Endodermal cell (in vitro differentiated cells): ENCODE results near the gene ABCB11. TPM values are rescaled to one million over a fixed set of nuclear protein-coding genes. Genes with fewer than 3 reads are reported as not detected.

Source experiments
- DNase-seq: peaks from one replicate; pipeline ENCODE4 v3.0.0-alpha.2; 2017
- H3K27ac ChIP-seq: 2 replicates; pipeline ENCODE4 v1.5.1; 2013; ENCODE audit warnings: mild to moderate bottlenecking, low read depth, low read length, moderate library complexity
- H3K27me3 ChIP-seq: 2 replicates; pipeline ENCODE4 v1.6.1; 2013; ENCODE audit warnings: mild to moderate bottlenecking, low read length, moderate library complexity; ENCODE audit not compliant: insufficient read depth, control insufficient read depth, poor library complexity, severe bottlenecking
- H3K36me3 ChIP-seq: 2 replicates; pipeline ENCODE4 v1.7.0; 2013; ENCODE audit warnings: mild to moderate bottlenecking, low read length, moderate library complexity; ENCODE audit not compliant: control insufficient read depth, insufficient read depth
- H3K4me1 ChIP-seq: one replicate; pipeline ENCODE4 v1.7.0; 2013; ENCODE audit warnings: low read length; ENCODE audit not compliant: control insufficient read depth, insufficient read depth
- H3K4me3 ChIP-seq: 2 replicates; pipeline ENCODE4 v1.5.1; 2013; ENCODE audit warnings: mild to moderate bottlenecking, low read length, moderate library complexity
- H3K9ac ChIP-seq: 2 replicates; pipeline ENCODE4 v1.6.1; 2013; ENCODE audit warnings: mild to moderate bottlenecking, low read length, moderate library complexity; ENCODE audit not compliant: poor library complexity, severe bottlenecking; ENCODE audit errors: extremely low read depth
- H3K9me3 ChIP-seq: 2 replicates; pipeline ENCODE4 v1.6.1; 2013; ENCODE audit warnings: mild to moderate bottlenecking, low read length, moderate library complexity; ENCODE audit not compliant: control insufficient read depth
- H3K27ac Mint-ChIP-seq: 2 replicates; pipeline ENCODE4 v1.8.0; 2020; ENCODE audit warnings: mixed read lengths
- H3K27me3 Mint-ChIP-seq: 2 replicates; pipeline ENCODE4 v1.8.0; 2021; ENCODE audit warnings: mild to moderate bottlenecking, mixed read lengths; ENCODE audit not compliant: insufficient read depth
- H3K36me3 Mint-ChIP-seq: 2 replicates; pipeline ENCODE4 v1.8.0; 2020; ENCODE audit warnings: low read depth, mixed read lengths
- H3K4me1 Mint-ChIP-seq: 2 replicates; pipeline ENCODE4 v1.8.0; 2020; ENCODE audit warnings: mixed read lengths
- H3K4me3 Mint-ChIP-seq: 2 replicates; pipeline ENCODE4 v1.8.0; 2020; ENCODE audit warnings: mild to moderate bottlenecking, moderate library complexity, mixed read lengths
- H3K9me3 Mint-ChIP-seq: 2 replicates; pipeline ENCODE4 v1.8.0; 2020; ENCODE audit warnings: mild to moderate bottlenecking, mixed read lengths
- WGBS, 2 experiments: methylation state at CpG; one replicate each; pipeline versions ENCODE4 v1.1.5 to v1.1.7; 2013; ENCODE audit warnings: missing lambda C conversion rate in 2 of 2, mixed read lengths in 1 of 2; ENCODE audit not compliant: insufficient coverage in 1 of 2, insufficient read length in 1 of 2; 5-methylcytosine and 5-hydroxymethylcytosine counted together
- total RNA-seq, 2 donors: library from RNA; stranded (reverse); fragmentation: NEBNext Ultra II Directional in 1 of 2; extraction: Animal tissue kit (Norgen Biotek cat#: 25700) in 1 of 2; gene quantifications; 2 replicates in 1 of 2; 3 replicates in 1 of 2; pipeline ENCODE4 v1.2.1, GENCODE V29; 2021
- TF ChIP-seq, protein P1 (sequence below): fragments of 200-600 bp; sonication (generic); conservative IDR thresholded peaks from 2 replicates; pipeline ENCODE4 v1.5.0; 2021; ENCODE audit warnings: antibody characterized with exemption, mild to moderate bottlenecking

Gene ABCB11
- total RNA-seq, 2 donors from 2014 or later, result 0.04 TPM

DNA sequence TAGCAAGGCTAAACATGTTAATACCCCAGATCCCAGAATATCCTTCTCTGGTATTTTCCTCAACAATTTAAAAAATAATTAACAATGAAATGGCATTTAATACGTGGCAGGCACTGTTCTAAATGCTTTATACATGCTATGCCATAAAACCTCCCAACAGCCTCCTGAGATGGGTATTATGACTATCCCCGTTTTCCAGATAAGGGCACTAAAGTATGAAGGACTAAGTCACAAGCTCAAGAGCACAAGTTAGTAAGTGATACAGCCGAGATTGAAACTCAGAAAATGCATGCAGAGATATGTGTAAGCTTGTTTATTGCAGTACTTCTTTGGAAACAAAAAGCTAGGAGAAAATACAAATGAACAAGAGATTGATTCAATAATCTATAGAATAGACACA, 8.0 kb downstream of the ABCB11 start:
- Mint-ChIP-seq H3K27me3 (no peaks in the 10 kb centered on the region), H3K36me3 (no peaks in the 10 kb centered on the region), H3K9me3 (no peaks in the 10 kb centered on the region), H3K4me3 (no peak overlapping the region), H3K4me1 (peaks cover 6% of the 10 kb centered on the region), H3K27ac (no peak overlapping the region)
- H3K4me1 ChIP-seq, result no peaks in the 10 kb centered on the region
- 94 to 100% methylated on average over 2 to 3 of the region's 3 CpGs for WGBS, 2 experiments
- H3K4me3 ChIP-seq, result no peak overlapping the region
- TF ChIP-seq, protein P1, sequence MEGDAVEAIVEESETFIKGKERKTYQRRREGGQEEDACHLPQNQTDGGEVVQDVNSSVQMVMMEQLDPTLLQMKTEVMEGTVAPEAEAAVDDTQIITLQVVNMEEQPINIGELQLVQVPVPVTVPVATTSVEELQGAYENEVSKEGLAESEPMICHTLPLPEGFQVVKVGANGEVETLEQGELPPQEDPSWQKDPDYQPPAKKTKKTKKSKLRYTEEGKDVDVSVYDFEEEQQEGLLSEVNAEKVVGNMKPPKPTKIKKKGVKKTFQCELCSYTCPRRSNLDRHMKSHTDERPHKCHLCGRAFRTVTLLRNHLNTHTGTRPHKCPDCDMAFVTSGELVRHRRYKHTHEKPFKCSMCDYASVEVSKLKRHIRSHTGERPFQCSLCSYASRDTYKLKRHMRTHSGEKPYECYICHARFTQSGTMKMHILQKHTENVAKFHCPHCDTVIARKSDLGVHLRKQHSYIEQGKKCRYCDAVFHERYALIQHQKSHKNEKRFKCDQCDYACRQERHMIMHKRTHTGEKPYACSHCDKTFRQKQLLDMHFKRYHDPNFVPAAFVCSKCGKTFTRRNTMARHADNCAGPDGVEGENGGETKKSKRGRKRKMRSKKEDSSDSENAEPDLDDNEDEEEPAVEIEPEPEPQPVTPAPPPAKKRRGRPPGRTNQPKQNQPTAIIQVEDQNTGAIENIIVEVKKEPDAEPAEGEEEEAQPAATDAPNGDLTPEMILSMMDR, result no peak
- no peak overlapping the region for H3K27ac ChIP-seq
- DNase-seq, result no peak
- no peaks in the 10 kb centered on the region for H3K27me3 ChIP-seq
- no peak overlapping the region for H3K9ac ChIP-seq
- no peaks in the 10 kb centered on the region for H3K9me3 ChIP-seq
- H3K36me3 ChIP-seq, result no peaks in the 10 kb centered on the region

DNA sequence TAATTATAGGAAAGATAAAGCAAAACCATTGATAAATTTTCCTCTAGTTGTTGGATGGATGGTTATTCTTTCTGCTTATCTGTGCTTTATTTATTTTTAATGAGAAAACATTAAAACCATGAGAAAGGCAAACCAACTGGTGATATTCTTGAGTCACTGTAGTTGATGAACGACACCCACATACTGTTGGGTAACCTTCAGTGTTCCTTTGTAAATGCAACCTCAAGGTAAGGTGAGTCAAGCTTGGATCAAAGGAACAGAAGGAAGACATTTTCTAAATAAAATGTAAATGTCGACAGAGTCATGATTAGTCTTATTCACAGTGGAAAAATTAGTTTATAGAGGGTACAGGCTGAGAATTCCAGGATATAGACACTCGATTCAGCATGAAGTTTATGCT, 12.7 kb downstream of the ABCB11 start:
- H3K4me3 Mint-ChIP-seq, result no peak overlapping the region
- H3K4me1 Mint-ChIP-seq, result peaks cover 27% of the 10 kb centered on the region
- no peak overlapping the region for H3K27ac Mint-ChIP-seq
- Histone ChIP-seq H3K27me3 (no peaks in the 10 kb centered on the region), H3K9ac (no peak overlapping the region), H3K27ac (no peak overlapping the region), H3K4me3 (no peak overlapping the region), H3K9me3 (no peaks in the 10 kb centered on the region), H3K4me1 (peaks cover 5% of the 10 kb centered on the region), H3K36me3 (no peaks in the 10 kb centered on the region)
- DNase-seq, result no peak
- no peaks in the 10 kb centered on the region for H3K9me3 Mint-ChIP-seq
- WGBS, 2 experiments, result 91 to 100% methylated on average over 3 of the region's 3 CpGs
- TF ChIP-seq, protein P1, result no peak
- no peaks in the 10 kb centered on the region for H3K27me3 Mint-ChIP-seq
- no peaks in the 10 kb centered on the region for H3K36me3 Mint-ChIP-seq

DNA sequence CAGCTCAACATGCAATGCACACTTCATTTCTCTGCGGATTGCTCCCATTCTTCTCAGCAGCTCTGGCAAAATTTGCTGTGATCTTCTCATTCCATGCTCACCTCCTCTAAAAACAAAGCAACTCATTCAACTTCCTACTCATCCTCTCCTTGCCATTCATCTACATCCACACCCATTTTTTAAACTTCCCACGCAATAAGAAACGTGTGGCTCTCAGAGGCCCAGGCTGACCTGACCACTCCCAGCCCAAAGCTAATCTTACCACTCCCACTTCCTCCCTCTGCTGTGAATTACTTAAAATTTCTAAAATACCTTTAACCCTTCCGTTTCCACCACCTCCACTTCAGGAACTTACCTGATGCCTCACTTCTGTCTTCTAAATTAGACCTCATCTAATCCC, 15.2 kb downstream of the ABCB11 start:
- Mint-ChIP-seq H3K27ac (no peak overlapping the region), H3K36me3 (no peaks in the 10 kb centered on the region), H3K27me3 (no peaks in the 10 kb centered on the region), H3K4me3 (no peak overlapping the region), H3K9me3 (no peaks in the 10 kb centered on the region), H3K4me1 (peaks cover 33% of the 10 kb centered on the region)
- Histone ChIP-seq H3K4me3 (no peak overlapping the region), H3K4me1 (peaks cover 15% of the 10 kb centered on the region), H3K9me3 (no peaks in the 10 kb centered on the region), H3K27ac (no peak overlapping the region), H3K27me3 (no peaks in the 10 kb centered on the region), H3K9ac (no peak overlapping the region), H3K36me3 (no peaks in the 10 kb centered on the region)
- TF ChIP-seq, protein P1, result no peak
- 57 to 63% methylated on average over 3 to 4 of the region's 4 CpGs for WGBS, 2 experiments
- DNase-seq, result no peak
